ENCODE data around the gene ITGA2.
A peak's percentile ranks its signal among the peaks of the same experiment; 100 is the strongest.
"Not testable (repeated sequence)": the region's sequence is repeated elsewhere in the genome, so short reads cannot be mapped to it uniquely, and the experiment has no call there.

Gene ITGA2

DNA sequence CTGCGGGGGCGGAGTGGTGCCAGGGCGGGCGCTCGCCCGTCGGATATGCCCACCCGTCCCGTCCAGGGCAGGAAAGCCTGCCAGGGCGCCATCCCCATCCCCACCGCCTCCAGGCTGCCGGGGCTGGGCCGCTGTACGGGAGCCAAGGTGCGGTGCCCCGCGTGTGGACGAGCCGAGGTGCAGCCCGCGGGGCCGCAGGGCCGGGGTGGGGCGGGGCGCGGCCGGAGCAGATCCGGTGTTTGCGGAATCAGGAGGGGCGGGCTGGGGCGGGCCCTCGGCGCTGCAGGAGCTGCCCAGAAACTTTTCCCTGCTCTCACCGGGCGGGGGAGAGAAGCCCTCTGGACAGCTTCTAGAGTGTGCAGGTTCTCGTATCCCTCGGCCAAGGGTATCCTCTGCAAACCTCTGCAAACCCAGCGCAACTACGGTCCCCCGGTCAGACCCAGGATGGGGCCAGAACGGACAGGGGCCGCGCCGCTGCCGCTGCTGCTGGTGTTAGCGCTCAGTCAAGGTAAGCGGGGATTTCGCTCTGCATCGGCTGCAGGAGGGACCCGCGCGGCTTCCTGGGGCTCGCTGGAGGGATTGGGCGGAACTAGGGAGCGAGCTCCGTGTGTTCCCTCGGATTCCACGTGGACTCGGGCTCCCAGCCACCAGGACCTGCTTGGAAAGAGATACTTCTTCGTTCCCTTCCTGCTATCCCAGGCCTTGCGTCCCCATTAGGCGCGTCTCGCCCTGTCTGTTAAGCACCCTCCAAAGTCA, at the start of gene ITGA2:
Gene ITGA2, plus strand, starts transcription at position 328 of the 756 bp plus-strand sequence. Its CDS starts 117 bp downstream, at position 445.
- no peak for DNase-seq

DNA sequence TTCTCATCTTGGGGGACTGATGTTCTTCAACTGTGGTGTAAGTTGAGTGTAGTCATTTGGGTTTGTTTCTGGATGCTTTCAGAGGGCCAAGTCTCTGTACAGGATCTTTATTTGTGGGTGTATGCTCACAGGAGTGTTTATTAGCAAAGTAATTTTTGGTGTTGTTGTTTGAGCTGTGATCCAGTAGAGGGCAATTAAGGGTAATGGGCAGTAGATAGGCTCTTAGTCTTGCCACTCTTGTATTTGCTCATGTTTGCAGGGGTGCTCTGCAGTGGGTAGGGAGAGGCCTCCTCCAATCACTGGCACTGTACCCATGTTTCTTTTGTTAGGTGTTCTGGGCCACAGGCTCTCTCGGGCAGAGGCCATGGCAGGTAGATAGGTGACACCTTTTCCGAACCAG, 45.9 kb upstream of the ITGA2 start:
- DNase-seq = peak; percentile 17

DNA sequence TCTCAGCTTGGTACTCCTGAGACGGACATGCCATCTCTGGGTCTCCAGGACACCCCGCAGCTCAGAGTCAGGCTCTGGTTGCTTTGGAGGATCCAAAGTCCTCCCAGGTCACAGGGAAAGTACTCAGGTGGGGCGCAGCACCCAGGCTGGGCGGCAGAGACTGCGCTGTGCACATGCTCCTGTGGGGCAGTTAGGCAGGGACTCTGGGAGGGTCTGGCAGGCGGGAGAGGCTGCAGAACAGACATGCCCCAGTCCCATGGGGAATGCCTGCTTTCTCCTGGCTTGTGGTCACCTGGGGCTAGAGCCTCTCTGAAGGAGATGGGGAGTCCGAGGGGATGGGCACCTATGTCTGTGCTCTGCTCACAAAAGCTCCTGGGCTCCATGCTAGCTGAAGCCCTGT, 45.3 kb upstream of the ITGA2 start:
- DNase-seq = no peak

DNA sequence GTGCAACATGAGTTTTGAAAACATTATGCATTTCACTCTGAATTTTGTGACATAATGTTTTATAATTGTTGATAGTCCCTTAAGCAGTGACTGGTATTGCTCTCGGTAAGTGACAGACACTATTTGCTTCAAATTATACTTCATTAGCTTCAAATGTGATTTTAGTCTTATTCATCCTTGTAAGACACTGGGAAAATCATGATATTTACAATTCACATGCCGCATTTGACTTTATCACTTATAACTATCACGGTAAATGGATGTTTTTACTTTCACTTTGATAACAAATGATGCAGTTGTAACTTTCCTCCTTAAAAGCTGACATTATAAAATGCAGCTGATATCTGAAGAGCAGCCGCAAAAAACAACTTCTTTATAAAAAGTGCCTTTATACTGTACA, 44.1 kb upstream of the ITGA2 start:
- DNase-seq = no peak

DNA sequence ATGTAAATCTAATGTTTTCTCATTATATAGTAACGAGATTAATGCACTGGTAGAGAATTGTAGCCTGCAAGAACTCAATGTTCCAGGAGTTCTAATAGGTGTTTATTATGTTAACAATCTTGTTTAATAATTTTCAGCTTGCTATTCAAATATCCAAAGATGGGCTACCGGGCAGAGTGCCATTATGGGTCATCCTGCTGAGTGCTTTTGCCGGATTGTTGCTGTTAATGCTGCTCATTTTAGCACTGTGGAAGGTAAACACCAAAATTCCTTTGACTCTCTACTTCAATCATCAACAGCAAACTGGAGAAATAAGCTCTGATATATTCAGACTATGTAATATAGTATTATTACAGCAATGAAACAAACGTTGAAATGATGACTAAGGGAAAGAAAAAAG, 41.9 kb upstream of the ITGA2 start:
- DNase-seq = no peak

DNA sequence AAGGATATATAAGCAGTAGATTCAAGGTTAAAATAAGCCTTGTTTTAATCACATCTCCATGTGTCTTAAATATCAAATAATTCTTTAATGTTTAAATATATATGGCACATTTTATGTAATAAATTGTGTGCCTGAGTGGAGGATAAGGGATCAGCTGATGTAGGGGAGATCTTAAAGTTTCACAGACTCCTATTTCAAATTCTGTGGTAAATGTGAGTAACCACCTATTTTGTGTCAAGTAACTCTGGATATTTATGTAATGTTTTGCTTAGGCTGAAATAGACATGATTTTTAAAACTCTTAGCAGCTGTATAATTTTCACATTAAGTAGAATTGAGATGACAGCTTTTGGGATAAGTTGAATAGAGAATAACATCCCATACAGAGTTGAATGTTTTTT, 41.3 kb upstream of the ITGA2 start:
- no peak for DNase-seq

DNA sequence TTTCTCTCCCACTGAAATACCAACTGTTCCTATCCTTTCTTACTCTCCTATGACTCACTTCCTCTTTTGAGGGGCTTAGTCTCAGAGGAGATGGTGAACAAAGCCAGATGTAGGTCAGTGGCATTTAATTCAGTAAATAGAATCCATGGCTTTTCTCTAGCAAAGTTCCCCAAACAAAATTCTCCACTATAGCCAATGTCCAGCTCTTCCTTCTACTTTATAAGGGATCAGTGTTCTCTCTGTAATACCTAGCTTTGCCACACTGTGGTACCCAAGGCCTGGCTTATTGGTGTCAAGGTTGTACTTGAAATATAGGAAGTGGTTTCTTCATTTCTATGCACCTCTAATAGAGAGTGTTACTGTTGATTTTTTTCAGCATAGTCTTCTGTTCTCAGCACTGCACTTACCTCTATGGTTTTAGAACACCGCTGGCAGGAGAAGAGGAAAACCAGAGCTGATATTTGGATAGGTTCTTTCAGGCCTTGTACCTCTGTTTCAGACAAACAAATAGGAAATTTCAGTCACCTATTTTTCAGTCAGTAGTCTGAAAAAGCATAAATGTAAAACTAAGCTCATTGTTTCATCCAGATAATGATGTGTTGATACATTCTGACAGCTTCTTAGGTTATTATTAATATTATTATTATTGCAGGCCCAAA, 40.6 kb upstream of the ITGA2 start:
- DNase-seq = peak; percentile 84

DNA sequence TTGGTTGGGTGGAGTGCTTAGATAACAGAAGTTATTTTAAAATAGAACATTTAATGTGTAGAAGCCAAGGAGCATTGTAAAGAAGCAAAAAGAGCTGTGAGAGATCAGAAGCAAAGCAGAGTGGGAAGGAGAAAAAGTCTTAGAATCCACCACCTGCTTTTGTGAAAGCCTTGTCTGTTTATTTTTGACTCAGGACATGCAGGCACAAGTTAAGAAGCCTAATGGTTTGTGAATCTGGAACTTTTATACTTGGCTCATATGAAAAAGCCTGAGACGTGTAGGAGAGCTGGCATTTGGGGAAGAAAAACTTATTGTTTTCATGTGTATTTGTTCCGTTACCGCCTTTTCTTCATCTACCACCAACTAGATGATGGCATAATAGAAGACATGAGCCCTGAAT, 38.5 kb upstream of the ITGA2 start:
- DNase-seq = no peak

DNA sequence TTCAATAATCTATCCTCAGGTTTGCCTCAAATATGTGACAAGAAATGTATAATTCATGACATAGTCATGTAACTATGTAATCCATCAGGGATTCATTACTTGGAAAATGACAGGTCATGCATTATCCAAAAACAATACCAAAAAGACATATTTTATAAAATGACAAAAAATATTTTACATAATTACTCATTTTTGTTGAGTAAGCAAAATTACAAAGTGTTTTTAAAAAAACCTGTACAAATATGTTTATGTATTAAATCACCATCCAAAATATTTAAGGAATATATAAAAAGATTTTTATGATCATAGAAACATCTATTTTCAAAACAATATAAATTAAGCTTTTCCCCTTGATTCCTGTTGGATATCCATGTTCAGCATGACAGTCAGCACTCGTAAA, 36.7 kb upstream of the ITGA2 start:
- DNase-seq = no peak

DNA sequence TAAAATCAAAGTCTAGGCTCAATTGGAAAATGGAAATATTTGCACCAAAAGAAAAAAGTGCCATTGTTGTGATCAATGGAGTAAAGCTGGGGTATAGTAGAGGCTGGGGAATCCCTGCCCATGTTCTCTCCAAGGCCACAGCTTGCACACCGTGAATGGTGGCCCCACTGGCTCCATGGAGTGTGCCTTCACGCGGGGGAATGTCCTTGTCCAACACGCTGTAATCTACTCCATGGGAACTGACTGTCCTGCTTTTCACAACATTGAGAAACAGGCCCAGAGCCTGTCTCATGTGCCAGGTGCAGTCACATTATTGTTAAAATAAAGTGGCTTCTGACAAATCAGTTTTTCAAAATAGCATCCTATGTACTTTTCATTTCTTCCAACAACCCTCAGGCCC, 33.1 kb upstream of the ITGA2 start:
- DNase-seq = no peak

DNA sequence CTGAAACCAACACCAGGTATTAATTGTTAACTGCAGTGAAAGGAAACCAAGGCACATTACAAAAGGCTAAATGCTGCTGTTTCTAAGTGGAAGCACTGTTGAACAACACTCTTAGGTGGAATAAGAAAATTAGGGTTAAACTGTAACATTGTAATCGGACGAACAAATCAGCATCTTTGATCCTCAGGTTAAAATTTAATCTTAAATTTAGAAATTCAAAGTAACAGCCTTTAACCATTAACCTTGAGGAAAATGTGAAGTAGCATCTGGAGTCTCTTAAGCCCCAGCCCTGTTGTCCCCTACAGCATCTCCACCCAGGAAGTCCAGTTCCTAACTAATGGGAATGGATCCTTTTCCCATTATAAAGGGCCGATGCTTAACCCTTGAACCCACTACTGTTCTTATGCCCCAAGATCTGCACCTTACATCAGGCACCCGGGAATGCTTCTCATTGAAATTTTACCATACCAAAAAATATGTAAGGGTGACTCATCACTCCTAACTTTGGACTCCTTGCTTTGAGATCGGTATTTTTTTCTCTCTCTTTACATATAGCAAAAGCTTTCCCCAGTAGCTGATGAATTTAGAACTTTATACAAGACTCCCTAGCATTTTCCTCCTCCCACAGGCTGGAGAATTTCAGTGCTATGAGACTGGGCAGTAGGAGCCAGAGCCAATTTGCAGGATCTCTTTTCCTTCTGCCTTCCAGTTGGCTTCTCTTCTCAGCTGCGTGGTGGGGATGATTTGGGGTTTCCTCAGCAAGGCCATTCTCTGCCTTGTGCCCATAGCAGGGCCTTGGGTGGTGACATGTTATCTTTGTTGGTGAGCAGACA, 32.0 kb upstream of the ITGA2 start:
- DNase-seq = no peak

DNA sequence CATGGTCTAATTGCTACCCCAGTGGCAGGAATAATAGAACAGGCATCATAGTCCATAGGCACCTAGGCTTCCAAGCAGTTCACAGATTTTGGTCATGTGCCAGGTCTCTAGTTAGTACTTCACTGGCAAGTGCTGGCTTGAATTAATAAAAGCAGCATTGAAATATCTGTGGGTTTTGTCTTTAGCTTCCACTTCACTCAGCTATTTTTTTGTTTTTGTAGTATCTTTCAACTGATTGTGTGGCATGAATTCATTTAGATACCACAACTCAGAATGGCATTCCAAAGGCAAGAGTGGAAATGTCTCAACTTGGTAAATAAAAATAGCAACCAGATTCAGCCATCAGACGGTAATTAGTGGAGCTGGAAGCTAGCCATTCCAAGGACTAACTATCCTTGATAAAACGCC, 27.9 kb upstream of the ITGA2 start:
- DNase-seq = no peak

DNA sequence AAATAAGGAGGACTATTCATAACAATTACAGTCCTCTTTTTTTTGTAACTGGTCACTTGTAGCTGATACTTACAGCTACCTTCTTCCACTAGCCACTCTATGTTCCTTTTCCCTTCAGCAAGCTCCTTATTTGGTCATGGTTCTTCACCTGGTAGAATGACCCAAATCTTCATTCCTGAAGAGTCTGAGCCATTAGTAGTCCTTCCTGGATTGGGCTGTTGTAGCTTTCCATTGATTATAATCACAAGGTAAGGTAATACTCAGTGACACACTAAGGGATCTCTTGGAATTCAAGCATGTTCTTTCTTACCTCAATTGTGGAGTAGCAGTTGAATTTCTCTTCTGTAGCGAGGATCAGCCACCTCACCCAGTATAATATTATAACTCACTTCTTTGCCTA, 25.5 kb upstream of the ITGA2 start:
- no peak for DNase-seq

DNA sequence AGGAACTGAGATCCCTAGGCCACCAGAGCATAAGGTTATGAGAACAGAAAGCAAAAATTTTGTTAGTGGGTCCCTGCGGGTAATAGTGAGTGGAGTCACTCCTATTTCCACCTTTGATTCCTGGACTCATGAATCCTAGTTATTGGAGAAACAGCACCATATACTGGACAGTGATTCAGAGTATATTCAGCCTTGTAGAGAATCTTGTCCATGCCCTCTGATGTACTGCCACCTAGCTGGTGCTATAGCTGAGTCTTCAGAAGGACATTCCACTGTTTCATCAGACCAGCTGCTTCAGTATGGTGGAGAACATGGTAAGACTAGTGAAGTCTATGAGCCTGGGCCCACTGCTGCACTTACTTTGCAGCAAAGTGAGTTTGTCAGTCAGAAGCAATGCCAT, 25.0 kb upstream of the ITGA2 start:
- DNase-seq = no peak

DNA sequence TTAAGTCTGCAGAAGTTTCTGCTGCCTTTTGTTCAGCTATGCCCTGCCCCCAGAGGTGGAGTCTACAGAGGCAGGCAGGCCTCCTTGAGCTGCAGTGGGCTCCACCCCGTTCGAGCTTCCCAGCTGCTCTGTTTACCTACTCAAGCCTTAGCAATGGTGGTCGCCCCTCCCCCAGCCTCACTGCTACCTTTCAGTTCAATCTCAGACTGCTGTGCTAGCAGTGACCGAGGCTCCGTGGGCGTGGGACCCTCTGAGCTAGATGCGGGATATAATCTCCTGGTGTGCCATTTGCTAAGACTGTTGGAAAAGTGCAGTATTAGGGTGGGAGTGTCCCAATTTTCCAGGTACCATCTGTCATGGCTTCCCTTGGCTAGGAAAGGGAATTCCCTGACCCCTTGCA, 13.0 kb upstream of the ITGA2 start:
- DNase-seq = not testable (repeated sequence)

DNA sequence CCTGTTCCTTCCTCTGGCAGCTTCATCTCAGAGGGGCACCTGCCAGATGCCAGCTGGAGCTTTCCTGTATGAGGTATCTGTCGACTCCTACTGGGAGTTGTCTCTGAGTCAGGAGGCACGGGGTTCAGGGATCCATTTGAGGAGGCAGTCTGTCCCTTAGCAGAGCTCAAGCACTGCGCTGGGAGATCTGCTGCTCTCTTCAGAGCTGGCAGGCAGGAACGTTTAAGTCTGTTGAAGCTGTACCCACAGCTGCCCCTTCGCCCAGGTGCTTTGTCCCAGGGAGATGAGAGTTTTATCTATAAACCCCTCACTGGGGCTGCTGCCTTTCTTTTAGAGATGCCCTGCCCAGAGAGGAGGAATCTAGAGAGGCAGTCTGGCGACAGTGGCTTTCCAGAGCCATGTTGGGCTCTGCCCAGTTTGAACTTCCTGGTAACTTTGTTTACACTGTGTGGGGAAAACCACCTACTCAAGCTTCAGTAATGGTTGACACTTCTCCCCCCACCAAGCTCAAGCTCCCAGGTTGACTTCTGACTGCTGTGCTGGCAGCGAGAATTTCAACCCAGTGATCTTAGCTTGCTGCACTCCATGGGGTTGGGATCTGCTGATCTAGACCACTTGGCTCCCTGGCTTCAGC, 11.8 kb upstream of the ITGA2 start:
- no peak for DNase-seq

DNA sequence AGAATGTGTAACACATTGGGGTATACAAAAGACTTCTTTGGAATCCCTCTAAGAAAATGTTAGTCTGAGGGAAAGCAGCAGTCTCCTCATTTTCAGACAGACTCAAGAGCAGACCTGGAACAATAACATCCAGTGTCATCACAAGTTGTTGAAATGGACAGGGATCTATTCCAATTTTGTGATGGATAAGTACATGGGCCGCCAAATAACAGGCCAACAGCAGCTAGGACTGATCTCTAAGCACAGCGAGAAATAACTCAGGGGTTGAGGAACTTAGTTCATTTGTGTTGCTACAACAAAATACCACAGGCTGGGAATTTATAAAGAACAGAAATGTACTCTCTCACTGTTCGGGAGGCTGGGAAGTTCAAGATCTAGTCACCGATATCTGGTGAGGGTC, 7.6 kb upstream of the ITGA2 start:
- no peak for DNase-seq

DNA sequence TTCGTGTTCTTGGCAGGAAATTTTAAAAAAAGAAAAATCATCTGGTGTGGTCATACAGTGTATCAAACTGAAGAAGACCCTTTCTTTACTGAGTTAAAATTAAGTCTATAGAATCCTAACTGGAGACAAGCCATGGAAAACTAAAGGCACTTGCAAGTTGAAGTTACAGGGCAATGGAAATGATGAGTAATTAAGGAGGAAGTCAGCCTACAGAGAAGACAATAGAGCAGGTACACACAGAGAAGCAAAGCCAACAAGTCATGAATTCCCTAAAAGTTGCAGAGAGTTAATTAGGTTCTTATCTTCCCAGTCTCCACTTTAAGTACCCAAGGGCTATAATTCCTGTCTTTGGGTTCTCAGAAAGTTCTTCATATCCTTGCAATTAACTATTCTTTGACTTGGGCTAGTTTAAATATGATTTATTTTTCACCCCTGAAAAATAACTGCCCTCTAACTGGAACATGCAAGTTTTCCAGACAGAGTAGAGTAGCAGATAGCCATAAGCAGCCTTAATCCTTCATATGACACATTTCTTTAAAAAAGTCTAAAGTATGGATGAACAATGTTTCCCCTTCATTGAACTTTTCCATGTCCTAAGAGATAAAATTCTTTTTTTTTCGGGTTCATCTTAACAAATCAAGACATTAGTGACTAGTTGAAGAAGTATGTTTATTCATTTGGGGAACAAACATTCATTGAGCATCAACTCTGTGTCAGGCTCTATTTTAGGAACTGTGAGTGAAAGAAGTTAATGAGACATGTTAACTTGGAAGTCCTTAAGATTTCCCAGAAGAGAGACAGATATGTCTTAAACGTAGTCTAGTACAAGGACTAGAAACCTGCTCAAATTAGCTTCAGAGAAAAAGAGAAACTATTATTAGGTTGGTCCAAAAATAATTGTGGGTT, 5.2 kb upstream of the ITGA2 start:
- no peak for DNase-seq

DNA sequence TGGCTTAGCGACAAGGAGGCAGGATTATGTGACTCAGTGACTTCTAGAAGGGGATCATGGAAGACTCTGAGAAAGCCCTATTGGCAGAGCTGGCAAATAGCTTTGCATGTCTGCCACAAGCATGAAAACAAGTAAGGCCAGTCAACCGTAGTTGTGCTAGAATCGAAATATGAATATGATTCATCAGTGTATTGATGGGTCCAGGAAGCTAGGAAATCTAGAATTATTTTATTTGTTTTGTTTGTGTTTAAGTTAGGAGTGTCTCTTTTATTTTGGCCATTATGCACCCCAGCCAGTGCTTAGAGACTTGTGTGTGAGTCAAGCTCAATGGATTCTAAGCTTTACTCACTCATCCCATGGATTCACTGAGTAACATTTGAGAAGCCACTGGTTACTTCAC, 3.8 kb upstream of the ITGA2 start:
- no peak for DNase-seq

DNA sequence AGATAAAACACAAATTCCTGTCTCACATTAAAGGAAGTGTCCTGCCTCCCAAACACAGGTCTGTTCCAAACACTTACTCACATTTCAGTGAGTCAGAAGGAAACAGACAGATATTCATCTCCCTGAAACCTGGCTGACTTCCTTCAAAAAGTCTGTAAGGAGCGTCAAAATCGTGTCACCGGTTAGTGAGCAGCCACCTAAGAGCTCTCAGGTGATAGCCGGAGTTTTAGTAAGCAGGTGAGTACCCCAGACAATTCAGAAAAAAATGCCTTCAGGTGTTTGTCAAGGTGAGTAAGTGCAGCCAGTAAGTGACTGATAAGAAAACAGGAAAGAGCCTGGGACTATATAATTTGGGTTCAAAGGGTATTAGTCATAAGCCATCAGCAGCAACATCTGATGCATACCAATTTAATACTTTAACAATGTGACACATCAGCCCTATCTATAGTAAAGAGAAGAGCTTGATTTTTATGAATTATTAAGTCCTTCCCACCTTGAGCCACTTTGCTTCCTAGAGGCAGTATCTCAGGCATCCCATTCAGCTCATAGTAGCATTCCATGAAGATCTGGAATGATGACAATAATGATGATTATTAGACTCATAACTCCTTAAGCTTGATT, 1.3 kb upstream of the ITGA2 start:
- DNase-seq = no peak

DNA sequence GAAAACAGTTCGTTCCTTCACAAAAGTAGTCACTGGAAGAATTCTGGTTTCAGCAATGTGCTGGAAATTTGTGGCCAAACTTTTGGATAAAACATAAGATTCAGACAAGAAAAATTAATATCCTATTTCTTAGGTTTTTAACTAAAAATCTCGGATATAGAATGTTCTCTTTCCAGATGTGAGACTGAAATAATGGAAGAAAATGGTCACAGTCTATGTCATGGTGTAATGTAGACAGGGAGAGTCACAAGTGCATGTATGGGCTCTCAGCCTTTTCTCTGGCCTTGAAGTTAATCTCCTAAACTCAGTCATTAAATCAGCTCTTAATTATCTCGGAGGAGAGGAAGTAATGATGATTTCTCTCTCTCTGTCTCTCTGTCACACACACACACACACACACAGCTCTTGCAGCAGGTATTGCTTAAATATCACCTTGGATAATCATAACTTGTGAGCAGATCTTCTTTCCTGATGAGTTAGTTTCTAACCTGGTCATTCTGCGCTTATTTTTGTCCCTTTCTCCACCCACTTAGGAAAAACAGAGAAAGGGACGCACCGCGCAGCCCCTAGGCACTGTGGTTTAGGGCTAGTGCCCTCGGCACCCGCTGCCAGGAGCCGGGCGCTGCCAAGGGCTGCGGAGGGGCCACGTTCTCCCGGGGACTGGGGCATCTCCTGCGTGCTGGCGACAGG, 672 bp upstream of the ITGA2 start:
- no peak for DNase-seq

Data from hematopoietic multipotent progenitor cell treated with erythropoietin and hydrocortisone succinate and interleukin-3 and kit ligand, for 8 days (in vitro differentiated cells).